Colon (tissue), 2 donors: ENCODE results near the gene BAG1.

Experiments
- FAIRE-seq: peaks from 2 replicates; lab custom pipeline; 2012; peaks lifted over from hg19 to GRCh38; lab: Jason Lieb, UNC
- donor health status: control.
- donor health status: control.

Gene BAG1

GRCh38 chr9:33273266-33273971 lies 8.9 kb upstream of the BAG1 start:
- FAIRE-seq, result no peak

DNA sequence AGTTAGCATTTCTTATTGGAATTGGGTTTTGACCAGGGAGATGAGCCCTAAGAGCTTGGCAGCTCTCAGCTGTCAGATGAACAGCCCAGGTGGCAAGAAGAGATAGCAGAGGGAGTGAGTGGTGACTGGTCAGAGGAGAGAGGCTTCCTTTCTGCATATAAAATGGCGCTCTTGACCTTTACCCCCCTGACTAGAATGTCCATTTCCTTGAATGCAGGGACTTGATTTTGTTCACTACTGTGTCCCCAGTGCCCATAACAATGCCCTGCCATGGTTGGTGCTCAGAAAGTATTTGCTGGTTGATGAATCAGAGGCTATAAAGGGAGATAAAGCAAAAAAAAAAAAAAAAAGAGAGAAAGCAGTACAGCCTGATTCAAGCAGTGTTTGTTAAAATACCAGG lies 7.6 kb upstream of the BAG1 start:
- FAIRE-seq, result no peak

DNA sequence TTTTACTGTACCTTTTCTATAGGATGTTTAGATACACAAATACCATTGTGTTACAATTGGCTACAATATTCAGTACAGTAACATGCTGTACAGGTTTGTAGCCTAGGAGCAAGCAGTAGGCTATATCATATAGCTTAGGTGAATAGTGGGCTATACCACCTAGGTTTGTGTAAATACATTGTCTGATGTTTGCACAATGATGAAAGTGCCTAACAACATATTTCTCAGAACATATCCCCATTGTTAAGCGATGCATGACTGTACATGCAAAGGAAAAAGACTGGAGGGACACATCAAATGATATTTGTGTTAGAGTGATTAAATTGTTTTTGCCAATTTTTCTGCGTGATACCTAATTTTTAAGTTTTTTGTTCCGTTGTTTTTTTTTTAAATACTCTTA lies 5.6 kb upstream of the BAG1 start:
- no peak for FAIRE-seq

- no peak for FAIRE-seq
Measured at GRCh38 chr9:33267151-33267767, 2.8 kb upstream of the BAG1 start.

DNA sequence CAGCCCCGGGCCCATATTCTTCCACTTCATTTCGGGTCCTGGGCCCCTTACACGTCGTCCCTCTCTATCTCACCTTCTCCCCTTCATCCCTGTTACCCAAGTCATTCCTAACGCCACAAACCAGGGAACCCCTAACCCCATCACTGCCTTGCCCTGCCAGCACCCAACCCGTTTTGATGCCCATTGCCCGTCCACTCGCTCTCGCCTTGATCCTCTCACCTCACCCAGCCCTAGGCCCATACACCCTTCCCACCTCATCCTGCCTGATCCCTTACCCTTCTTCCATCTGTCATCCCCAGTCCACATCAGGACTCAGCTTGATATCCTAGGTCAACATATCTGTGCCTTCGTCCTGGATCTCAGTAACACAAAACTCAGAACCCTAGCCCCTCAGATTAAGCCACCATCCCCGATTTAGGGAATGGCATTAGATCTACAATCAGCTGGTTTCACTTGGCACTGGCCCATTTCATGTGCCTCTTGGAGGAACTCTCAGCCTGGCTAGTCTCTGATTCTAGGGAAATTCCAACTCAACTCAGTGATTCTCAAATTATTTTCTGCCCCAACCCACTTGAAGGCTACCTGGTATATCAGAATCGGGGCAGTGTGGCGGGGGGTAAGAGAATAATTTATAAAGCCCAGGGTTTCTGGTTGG lies 830 bp upstream of the BAG1 start:
- FAIRE-seq, result no peak

- FAIRE-seq, result no peak
Measured at GRCh38 chr9:33264003-33264472, 470 bp downstream of the BAG1 start.

DNA sequence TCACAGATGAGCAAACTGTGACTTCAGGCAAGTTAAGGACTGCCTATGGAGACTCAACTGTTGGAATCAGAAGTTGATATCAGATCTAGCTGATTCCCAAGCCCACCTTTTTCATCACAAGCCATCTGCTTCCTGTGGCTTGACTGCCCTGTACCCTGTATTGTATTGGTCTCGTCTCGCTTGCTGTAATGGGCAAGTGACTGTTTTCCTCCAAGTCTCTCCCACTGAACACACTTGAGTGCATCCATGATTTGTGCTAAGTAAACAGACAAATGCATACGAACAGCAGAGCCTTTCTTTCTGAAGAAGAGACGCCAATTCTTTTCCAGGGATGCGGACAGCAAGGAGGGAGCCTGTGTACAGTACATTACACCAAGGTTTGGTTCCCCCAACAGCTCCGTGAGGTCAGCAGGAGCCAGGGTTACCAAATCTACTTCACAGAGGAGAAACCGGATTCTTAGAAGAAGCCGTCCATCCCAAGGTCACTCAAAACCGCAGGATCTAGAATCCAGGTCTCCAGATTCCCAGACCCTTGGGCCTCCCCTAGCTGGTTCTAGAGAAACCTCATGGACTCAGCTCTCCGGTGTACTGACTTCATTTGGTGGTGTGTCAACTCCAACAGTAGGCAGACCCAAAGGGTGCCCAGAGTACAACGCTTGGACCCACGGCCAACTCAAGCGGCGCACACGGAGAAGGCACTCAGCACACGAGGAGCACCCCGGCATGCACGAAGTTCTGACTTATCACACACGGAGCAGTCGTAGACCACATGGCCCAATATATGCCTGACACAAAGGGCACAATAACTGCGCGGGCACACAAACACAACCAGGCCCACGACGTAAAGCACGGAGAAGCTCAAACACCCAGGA lies 1.1 kb downstream of the BAG1 start:
- no peak for FAIRE-seq

DNA sequence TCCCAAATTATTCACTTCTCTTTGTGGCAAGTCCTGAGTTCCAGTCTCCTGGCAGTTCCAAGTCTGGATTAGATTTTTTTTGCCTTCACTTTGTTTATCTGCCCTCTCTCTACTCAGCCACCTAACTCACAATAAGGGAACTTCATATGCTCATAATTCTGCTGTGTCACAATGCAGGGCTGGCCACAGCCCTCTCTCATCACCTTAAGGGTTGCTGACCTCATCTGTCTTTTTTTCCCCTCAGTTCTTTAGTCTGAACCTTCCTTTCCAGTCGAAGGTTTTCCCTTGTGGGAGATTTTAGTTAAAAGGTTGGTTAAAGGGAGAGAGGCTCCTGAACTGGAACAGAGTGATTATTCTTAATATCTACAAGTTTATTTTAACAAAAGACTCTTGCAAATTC lies 4.1 kb downstream of the BAG1 start:
- no peak for FAIRE-seq

DNA sequence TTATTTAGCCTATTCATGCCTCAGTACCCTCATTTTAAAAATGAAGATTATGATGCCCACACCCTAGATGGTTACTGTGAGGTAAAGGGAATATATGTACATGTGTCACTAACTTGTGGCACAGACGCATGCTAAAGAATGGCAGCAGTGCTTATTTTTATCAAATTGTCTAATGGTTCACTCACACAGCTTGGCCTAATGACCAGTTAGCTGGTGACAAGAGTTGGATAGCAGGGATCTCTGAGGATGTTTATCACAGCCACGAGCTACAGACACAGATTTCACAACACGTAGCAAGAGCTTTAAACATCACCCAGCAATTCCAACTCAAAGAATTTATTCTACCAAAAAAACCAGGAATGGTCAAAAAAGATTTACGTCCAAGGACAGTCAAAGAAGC lies 7.2 kb downstream of the BAG1 start:
- no peak for FAIRE-seq

DNA sequence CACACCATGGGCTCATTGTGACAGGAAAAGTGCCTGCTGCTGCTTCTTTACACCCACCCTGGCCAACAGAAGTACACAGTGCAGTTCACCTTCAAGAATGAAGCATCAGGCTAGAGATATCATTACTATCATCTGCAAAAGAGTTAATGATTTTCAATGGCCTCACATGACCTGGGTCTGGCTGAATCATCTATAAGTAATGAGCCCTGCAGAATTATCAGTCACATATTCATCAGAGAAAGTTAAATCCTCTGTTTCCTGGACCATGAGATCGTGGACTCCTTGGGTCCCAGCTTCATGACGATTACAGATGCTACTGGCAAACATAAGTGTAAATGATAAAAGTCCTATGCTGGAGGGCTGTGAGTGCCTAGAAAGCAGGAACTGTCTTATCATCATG lies 8.3 kb downstream of the BAG1 start:
- FAIRE-seq, result no peak

DNA sequence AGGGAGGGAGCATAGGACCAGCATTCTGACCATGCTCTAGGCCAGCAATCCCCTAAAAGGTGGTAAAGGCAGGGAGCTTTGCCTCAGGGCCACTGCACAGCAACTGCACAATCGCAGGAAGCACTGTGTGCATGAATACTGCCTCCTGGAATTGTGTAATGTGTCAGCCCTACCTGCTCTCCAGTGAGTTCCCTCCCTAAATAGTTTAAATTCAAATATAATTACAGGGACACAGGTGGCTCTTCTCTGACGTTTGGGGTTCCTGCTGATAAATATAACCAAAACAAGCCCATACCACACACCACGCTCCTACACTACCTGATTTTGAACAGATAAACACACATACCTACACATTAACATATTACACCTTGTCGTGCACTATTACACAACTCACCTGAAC lies 9.0 kb downstream of the BAG1 start:
- FAIRE-seq, result no peak

- FAIRE-seq, result no peak
Measured at GRCh38 chr9:33255014-33255413, 9.5 kb downstream of the BAG1 start.

GRCh38 chr9:33254211-33254610 lies 10.3 kb downstream of the BAG1 start:
- no peak for FAIRE-seq

DNA sequence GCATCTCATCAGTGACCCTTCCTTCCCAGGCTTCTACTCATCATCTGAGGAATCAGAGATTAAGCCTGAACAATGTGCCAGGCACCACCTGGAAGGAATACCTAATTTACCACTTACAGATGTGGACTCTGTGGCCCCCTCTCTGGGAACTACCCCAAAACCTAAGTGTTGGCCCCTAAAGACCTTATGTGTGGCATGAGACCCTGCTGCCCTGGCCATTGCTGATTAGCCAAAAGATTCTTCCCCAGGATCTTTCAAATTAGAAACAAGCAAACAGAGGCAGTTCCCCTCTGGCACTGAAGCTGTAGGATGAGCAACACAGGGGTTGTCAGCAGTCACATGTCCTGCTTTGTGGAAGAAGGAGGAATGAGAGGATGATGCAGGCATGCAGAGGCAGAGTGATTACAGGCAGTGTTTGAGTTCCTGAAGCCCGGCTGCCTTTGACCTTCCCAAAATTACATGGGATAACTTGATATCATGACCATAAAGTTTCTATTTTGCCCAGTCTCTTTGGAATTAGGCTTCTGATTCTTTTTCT lies 14.0 kb downstream of the BAG1 start:
- no peak for FAIRE-seq

GRCh38 chr9:33249983-33250382 lies 14.5 kb downstream of the BAG1 start:
- FAIRE-seq, result no peak

DNA sequence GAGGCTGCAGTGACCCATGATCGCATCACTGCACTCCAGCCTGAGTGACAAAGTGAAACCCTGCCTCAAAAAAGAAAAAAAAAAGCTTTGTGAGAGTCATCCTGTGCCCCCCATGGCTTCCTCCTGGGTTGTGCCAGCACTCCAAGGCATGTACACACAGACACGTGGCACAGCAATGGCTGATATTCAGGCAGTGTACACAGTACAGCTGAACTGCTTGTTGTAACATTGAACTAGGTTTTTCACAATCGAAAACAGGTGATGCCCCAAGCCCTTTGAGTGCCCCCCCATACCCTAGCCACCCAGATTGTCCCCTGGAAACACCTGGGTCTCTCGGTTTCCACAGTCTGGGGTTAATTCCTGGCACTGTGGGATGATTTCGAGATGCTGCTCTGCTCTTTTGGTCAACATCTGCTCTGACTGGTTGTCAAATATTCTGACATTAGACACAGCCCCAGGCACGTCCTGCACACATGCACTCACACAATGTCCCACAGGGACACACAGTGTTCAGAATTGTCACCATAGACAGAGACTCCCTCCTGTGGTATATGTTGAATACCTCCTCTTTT lies 15.3 kb downstream of the BAG1 start:
- no peak for FAIRE-seq

DNA sequence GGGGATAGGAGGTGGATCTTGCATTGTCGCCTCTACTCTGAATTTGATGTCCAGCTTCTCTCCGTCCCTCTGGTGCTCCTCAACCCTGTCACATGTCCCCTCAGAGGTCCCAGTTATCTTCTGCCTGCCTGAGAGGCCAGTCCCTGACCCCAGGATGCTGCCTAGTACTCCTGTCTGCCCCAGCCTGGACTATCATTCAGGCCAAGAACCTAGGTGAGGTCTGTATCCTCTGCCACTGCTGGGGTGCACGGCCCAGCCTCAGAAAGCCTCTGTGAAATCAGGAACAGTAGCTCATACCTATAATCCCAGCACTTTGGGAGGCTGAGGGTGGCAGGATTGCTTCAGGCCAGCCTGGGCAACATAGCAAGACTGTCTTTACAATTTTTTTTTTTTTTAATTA lies 15.9 kb downstream of the BAG1 start:
- no peak for FAIRE-seq

DNA sequence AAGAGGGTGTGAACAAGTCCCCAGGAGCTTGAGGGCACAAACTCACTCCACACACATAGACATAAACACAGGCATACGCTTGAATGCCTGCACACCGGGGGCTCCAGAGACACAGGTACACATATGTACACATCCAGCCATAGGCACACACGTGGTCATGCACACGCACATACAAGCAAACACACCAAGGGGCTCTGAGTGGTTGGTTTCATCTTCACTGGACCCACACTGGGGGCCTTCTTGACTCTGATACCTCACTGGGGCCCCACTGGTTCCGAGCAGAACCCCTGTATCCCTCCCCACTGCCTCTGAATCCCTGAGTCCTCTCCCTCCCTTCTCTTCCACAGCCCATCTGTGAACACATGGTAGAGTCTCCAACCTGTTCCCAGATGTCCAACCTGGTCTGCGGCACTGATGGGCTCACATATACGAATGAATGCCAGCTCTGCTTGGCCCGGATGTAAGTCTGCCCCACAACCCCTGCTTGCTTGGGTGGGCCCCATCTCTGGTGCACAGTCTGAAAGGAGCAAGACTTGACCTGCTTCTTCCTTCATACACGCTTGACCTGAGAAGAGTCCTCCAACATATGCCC lies 18.1 kb downstream of the BAG1 start:
- no peak for FAIRE-seq

DNA sequence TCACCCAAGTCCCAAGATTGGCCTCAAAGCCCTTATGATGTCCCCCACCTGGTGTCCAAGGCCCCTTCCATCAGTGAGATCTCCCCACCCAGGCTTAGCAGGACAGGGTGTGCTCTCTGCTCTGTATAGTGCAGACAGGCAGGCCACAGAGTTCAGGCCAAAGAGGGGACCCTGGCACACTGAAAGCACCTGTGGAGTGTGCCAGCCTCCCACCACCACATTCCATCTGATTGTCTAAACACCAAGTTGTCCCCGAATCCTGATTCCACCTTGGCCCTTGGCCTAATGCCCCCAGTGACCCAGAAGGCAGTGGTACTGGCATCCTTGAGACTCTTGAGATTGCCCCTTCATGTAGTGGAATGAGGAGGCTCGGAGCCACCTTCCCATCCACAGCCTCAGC lies 19.2 kb downstream of the BAG1 start:
- FAIRE-seq, result no peak

DNA sequence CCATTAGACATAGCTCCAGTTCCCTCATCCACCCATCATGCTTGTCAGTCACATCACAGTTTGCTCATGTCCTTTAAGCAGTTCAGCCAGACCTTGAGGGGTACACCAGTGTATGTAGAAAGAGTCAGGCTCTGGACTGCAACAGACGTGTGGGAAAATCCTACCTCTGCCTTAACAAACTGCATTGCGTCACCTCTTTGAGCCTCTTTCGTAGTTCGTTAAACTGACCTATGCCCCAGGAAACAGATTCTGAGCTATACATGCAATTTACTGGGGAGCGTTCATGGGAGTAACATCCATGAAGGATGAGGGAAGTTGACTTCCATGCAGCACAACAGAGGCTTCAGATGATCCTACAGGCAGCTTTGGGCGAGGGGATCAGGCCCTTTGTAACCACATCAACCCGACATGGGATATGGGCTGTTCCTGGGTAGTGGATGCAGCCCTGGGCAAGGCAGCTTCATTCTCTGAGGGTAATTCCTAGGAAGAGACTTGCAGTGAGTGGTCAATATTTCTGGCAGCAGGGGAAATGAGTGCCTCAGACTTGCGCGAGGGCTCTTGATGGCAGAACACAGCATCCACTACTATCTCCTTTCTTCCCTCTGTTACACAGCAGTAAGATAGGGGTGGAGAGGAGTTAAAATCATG lies 20.2 kb downstream of the BAG1 start:
- FAIRE-seq, result no peak

DNA sequence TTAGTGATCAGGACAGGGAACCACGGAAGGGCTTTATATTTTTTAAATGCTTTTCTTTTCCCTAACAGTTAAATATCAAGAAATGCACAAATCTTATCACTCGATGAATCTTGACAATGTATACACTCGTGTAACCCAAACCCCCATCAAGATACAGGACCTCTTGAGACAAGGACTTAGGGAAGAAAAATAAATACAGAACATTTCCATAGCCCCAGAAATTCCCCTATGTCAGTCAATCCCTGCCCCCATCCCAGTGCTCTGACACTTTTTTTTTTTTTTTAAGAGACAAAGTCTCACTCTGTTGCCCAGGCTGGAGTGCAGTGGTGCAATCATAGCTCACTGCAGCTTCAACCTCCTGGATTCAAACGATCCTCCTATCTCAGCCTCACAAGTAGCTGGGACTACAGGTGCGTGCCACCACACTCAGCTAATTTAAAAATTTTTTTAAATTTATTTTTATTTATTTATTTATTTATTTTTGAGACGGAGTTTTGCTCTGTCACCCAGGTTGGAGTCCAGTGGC lies 21.8 kb downstream of the BAG1 start:
- FAIRE-seq, result no peak
